ENCODE data around the gene FASTKD1.

The FASTKD1 gene

GRCh38 chr2:169513094-169513493, 60.6 kb downstream of the FASTKD1 start:
- Histone ChIP-seq H3K36me3 (ENCODE audit: insufficient read depth) (no peaks in the 10 kb centered on the region), H2AFZ (ENCODE audit: low read depth) (no peak overlapping the region), H3K4me1 (ENCODE audit: low read depth, poor library complexity, severe bottlenecking) (no peaks in the 10 kb centered on the region), H3K4me2 (no peak overlapping the region), H4K20me1 (ENCODE audit: insufficient read depth) (no peaks in the 10 kb centered on the region), H3K79me2 (ENCODE audit: insufficient read depth, low read depth) (no peaks in the 10 kb centered on the region), H3K27me3 (ENCODE audit: insufficient read depth, low read depth) (no peaks in the 10 kb centered on the region), H3K27ac (no peak overlapping the region), H3K4me3 (IDR thresholded peaks at IDR 0.05; ENCODE audit: insufficient read depth, low read depth, low read length) (no peak overlapping the region), H3K9ac (no peak overlapping the region)
- TF ChIP-seq CTCF (conservative IDR thresholded peaks at IDR 0.05; ENCODE audit: low read depth, low read length): no peak

- no peaks in the 10 kb centered on the region for H3K79me2 ChIP-seq (ENCODE audit: insufficient read depth, low read depth)
- no peaks in the 10 kb centered on the region for H3K36me3 ChIP-seq (ENCODE audit: insufficient read depth)
- H3K4me3 ChIP-seq (IDR thresholded peaks at IDR 0.05; ENCODE audit: insufficient read depth, low read depth, low read length): no peak overlapping the region
- H2AFZ ChIP-seq (ENCODE audit: low read depth): no peak overlapping the region
- no peaks in the 10 kb centered on the region for H4K20me1 ChIP-seq (ENCODE audit: insufficient read depth)
- no peak for TF ChIP-seq CTCF (conservative IDR thresholded peaks at IDR 0.05; ENCODE audit: low read depth, low read length)
- no peaks in the 10 kb centered on the region for H3K4me1 ChIP-seq (ENCODE audit: low read depth, poor library complexity, severe bottlenecking)
- H3K27me3 ChIP-seq (ENCODE audit: insufficient read depth, low read depth): no peaks in the 10 kb centered on the region
- H3K4me2 ChIP-seq: no peak overlapping the region
- H3K27ac ChIP-seq: no peak overlapping the region
- H3K9ac ChIP-seq: no peak overlapping the region
Measured at GRCh38 chr2:169512525-169512924, 61.1 kb downstream of the FASTKD1 start.

GRCh38 chr2:169511818-169512217, 61.8 kb downstream of the FASTKD1 start:
- no peaks in the 10 kb centered on the region for H3K27me3 ChIP-seq (ENCODE audit: insufficient read depth, low read depth)
- no peaks in the 10 kb centered on the region for H3K79me2 ChIP-seq (ENCODE audit: insufficient read depth, low read depth)
- no peak overlapping the region for H3K4me2 ChIP-seq
- no peak overlapping the region for H2AFZ ChIP-seq (ENCODE audit: low read depth)
- no peak overlapping the region for H3K9ac ChIP-seq
- TF ChIP-seq CTCF (conservative IDR thresholded peaks at IDR 0.05; ENCODE audit: low read depth, low read length): no peak
- H3K36me3 ChIP-seq (ENCODE audit: insufficient read depth): no peaks in the 10 kb centered on the region
- no peaks in the 10 kb centered on the region for H4K20me1 ChIP-seq (ENCODE audit: insufficient read depth)
- H3K4me3 ChIP-seq (IDR thresholded peaks at IDR 0.05; ENCODE audit: insufficient read depth, low read depth, low read length): no peak overlapping the region
- H3K4me1 ChIP-seq (ENCODE audit: low read depth, poor library complexity, severe bottlenecking): no peaks in the 10 kb centered on the region
- no peak overlapping the region for H3K27ac ChIP-seq

GRCh38 chr2:169510496-169510895, 63.2 kb downstream of the FASTKD1 start:
- H3K79me2 ChIP-seq (ENCODE audit: insufficient read depth, low read depth): no peaks in the 10 kb centered on the region
- H3K9ac ChIP-seq: no peak overlapping the region
- TF ChIP-seq CTCF (conservative IDR thresholded peaks at IDR 0.05; ENCODE audit: low read depth, low read length): no peak
- H3K4me3 ChIP-seq (IDR thresholded peaks at IDR 0.05; ENCODE audit: insufficient read depth, low read depth, low read length): no peak overlapping the region
- H3K4me1 ChIP-seq (ENCODE audit: low read depth, poor library complexity, severe bottlenecking): no peaks in the 10 kb centered on the region
- H3K27me3 ChIP-seq (ENCODE audit: insufficient read depth, low read depth): no peaks in the 10 kb centered on the region
- no peak overlapping the region for H3K4me2 ChIP-seq
- no peak overlapping the region for H3K27ac ChIP-seq
- H3K36me3 ChIP-seq (ENCODE audit: insufficient read depth): no peaks in the 10 kb centered on the region
- no peak overlapping the region for H2AFZ ChIP-seq (ENCODE audit: low read depth)
- H4K20me1 ChIP-seq (ENCODE audit: insufficient read depth): no peaks in the 10 kb centered on the region

Data from KMS-11 (cell line).